Astrocyte of the spinal cord (primary cell): Measurements from ENCODE around the gene RIPPLY2.

ENCODE experiments used
- DNase-seq: peaks from one replicate; pipeline ENCODE4 v3.0.0; 2011; ENCODE audit warnings: low read depth, low spot score
- H3K4me3 ChIP-seq: 2 replicates; pipeline ENCODE4 v1.5.1; 2011; ENCODE audit warnings: low read depth, mild to moderate bottlenecking, low read length, moderate library complexity
- CTCF ChIP-seq: IDR thresholded peaks from 2 replicates; pipeline ENCODE4 v1.5.1; 2012; ENCODE audit warnings: low read depth, mild to moderate bottlenecking, low read length, inconsistent platforms
- in situ Hi-C: cut with HindIII; loops from 2 replicates; pipeline ENCODE4 v1.10.0; 2017; ENCODE audit warnings: low sequenced_read_pairs

RIPPLY2 gene

GRCh38 chr6:83859410-83860358 is 6.5 kb downstream of the RIPPLY2 start, which contains the start of gene CYB5R4:
Gene CYB5R4 (plus strand): TSS chr6:83859689. CDS start chr6:83859783, 94 bp downstream.
- peak; percentile 64 for TF ChIP-seq CTCF
- peak within 1 kb of the TSS; percentile 83 for H3K4me3 ChIP-seq
- in situ Hi-C loops = no loop called here
- peak; percentile 95 for DNase-seq

DNA sequence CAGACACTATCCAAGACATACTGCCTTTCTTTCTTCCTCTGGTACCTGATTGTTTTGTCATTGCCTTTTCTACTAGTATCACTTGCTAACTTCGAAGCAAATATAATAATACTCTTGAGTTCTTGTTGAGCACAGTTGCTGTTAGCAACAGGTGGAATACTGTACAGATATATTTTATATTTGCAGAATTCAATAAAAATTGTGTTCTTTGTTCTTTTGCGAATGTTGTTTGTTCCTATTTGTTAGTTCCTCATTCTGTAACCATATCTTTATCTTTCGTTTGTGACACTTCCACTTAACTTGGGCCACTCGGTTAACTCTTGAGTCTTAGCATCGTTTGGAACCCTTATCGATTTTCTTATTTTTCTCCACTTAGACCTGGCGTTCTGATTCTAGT is 7.2 kb downstream of the RIPPLY2 start:
- no peak for TF ChIP-seq CTCF
- in situ Hi-C loops = no loop called here
- no peak for DNase-seq
- peak overlapping the region; percentile 83 for H3K4me3 ChIP-seq

GRCh38 chr6:83860782-83861495 is 7.8 kb downstream of the RIPPLY2 start:
- DNase-seq = no peak
- in situ Hi-C loops = no loop called here
- TF ChIP-seq CTCF = no peak
- H3K4me3 ChIP-seq = no peak overlapping the region

GRCh38 chr6:83862776-83863471 is 9.8 kb downstream of the RIPPLY2 start:
- in situ Hi-C loops = no loop called here
- TF ChIP-seq CTCF = no peak
- H3K4me3 ChIP-seq = no peak overlapping the region
- DNase-seq = no peak

- no peak for DNase-seq
- in situ Hi-C loops = no loop called here
- H3K4me3 ChIP-seq = no peak overlapping the region
- TF ChIP-seq CTCF = no peak
Measured at GRCh38 chr6:83867043-83867442, 13.9 kb downstream of the RIPPLY2 start.

- DNase-seq = peak; percentile 89
- no peak for TF ChIP-seq CTCF
- no peak overlapping the region for H3K4me3 ChIP-seq
- in situ Hi-C loops = no loop called here
Measured at GRCh38 chr6:83867527-83868161, 14.5 kb downstream of the RIPPLY2 start.
